A172 (cell line): Measurements from ENCODE around the gene DYRK1A. TPM values are rescaled to one million over a fixed set of nuclear protein-coding genes. Genes with fewer than 3 reads are reported as not detected.

Experiments
- DNase-seq: peaks from one replicate; pipeline ENCODE4 v3.0.0-alpha.2; 2015; ENCODE audit warnings: low spot score
- total RNA-seq: library from RNA; depleted of rRNA; stranded (reverse); fragments of >200 nt; shearing (Covaris generic); gene quantifications from 2 replicates; pipeline ENCODE4 v1.2.3, GENCODE V29; 2014; rRNA removed

DYRK1A gene
- total RNA-seq, 1 experiment from 2014 or later = 59.0 TPM

DNA sequence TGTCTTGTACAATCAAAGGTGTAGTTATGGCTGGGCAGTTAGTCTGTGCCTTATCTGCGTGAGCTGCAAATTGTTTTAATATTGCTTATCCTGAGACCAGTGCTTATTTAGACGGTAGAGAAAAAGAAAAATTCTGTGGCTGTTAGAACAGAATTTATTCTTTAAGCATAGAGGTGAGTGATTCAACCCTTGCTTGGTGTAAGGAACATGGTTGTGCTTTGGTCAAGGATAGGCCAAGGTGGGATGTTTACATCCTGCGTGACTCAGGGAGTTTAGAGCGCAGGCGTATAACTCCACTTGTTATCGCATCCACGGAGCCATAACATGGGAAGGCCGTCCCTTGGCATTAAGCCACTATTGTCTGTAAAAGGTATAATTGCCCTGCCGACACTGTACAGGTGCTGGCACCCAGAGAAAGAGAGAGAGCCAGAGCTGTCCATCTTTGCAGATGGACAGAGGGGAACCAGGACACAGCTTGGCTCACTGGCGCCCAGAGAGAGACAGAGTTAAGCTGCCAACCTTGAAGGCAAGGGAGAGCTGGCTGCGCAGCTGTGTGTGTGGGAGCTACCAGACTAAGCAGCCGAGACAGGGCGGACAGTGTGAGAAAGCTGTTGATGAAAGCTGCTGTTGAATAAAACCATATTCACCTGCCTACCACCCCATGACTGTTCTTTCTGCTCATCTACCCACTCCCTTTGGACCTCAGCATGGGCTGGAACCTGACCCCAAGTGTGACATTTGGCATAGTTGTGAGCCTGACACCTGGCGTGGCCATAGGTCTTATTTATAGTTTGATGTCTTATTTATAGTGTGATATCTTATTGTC lies 200.4 kb downstream of the DYRK1A start:
- DNase-seq = no peak

DNA sequence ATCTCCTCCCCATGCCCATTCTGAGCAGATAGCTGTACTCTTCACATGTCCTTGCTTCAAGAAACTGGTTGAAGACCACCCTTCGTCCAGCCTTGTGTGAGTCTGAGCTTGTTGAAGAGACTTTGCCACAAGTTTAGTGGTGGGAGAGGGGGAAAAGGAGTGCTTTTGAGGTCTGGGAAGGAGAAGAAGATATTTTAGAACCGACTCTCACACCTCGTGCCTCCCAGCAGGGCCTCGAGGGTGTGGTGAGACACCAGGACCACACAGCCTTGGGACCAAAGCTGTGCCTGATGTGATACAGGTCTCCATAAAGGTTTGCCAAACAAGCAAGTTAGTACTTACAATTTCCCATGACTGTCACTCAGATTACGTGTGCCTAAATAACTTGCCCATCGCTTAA lies 201.8 kb downstream of the DYRK1A start:
- no peak for DNase-seq

GRCh38 chr21:37568916-37569315 lies 202.3 kb downstream of the DYRK1A start:
- DNase-seq = no peak

GRCh38 chr21:37571442-37571841 lies 204.9 kb downstream of the DYRK1A start:
- no peak for DNase-seq

DNA sequence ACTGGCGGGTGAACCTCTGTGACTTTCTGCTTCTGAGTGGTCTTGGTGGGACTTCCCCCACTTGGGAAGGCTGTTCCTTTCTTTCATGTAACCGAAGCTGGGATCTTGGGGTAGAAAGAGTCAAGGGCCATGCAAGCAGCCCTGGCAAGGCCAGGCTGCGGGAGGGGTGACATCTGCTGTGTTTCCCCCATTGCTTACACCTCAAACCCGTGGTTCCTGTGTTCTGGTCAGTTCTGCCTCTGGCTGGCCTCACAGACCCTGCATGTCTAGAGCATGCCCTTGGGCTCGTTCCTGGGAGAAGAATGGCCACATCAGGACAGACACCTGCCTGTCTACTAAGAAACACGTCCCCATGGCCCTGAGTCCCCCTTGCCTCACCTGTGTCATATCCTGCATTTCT lies 207.7 kb downstream of the DYRK1A start:
- no peak for DNase-seq

DNA sequence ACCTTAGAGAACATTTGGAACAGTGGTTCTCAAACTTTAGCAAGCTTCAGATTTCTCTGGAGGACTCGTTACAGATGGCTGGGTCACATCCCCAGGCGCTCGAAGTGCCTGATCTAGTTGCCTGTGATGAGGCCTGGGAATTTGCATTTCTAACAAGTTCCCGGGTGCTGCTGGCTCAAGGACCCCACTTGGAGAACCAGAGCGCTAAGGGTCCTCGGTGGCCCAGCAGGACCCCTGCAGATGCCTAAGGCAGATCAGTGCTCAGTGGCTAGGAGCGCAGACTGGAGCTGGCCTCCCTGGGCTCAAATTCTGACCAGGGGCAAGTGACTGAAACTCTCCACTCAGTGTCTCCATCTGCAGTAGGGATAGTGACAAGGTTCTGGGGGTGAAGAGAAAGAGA lies 208.2 kb downstream of the DYRK1A start:
- DNase-seq = no peak

DNA sequence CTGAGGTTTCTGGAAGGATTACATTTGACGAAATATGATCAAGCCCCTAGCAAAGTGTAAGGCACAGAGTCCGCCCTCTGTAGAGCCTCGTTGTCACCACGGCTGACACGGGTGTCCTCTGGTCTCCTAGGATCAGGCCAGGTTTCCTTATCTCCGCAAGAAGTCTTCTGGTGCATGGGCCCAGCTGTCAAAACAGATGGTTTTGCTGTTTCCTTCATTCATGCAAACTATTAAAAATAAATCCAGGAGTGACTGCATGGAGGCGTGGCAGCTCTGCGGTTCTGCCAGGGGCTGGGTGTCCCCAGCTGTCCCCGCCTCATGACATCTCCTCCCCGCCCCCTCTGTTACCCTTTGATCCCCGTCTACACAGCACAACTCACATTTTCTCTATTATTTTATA lies 209.0 kb downstream of the DYRK1A start:
- no peak for DNase-seq

Other genes starting within 250 kb of the DYRK1A start
- 68.1 and 93.2 TPM in 2 replicates for gene VPS26C, start 99.4 kb upstream of the DYRK1A start, total RNA-seq